Right lobe of liver (tissue), 4 donors: ENCODE data around the gene CEP89.

Source experiments
- CTCF ChIP-seq, 4 donors: fragments of 200-600 bp in 3 of 4; fragments of 450-650 bp in 1 of 4; IDR thresholded peaks; one replicate each; pipeline versions ENCODE4 v1.5.1 to v1.8.0; 2016 to 2022; ENCODE audit warnings: antibody characterized with exemption in 4 of 4, mild to moderate bottlenecking in 2 of 4
- POLR2A ChIP-seq: fragments of 450-650 bp; IDR thresholded peaks from one replicate; pipeline ENCODE4 v1.6.1; 2017; ENCODE audit warnings: antibody characterized with exemption, mild to moderate bottlenecking
- donor health status: DM: no; HTN: no; CAD: no.
- donor health status: DM: no; HTN: no; CAD: no.
- donor health status: DM: no; HTN: yes; CAD: no.

- TF ChIP-seq CTCF (IDR thresholded peaks at IDR 0.05) (no peak), POLR2A (no peak)
Measured at GRCh38 chr19:32936065-32936464, 35.7 kb downstream of the CEP89 start.
